H9 (cell line): ENCODE measurements around the gene FAM120A. TPM values are rescaled to one million over a fixed set of nuclear protein-coding genes. Genes with fewer than 3 reads are reported as not detected.

ENCODE experiments used
- DNase-seq: peaks from one replicate; pipeline ENCODE4 v3.0.0-alpha.2; 2017
- H2AFZ ChIP-seq: one replicate; pipeline ENCODE4 v1.6.1; 2013; ENCODE audit warnings: mild to moderate bottlenecking, low read length, control low read depth, moderate library complexity
- H2AK5ac ChIP-seq: 2 replicates; pipeline ENCODE4 v1.6.1; 2013; ENCODE audit warnings: low read length, control low read depth, mixed read lengths; ENCODE audit not compliant: insufficient read length
- H2BK120ac ChIP-seq: one replicate; pipeline ENCODE4 v1.6.1; 2013; ENCODE audit warnings: low read depth, mild to moderate bottlenecking, low read length, control low read depth, inconsistent platforms; ENCODE audit not compliant: poor library complexity, severe bottlenecking
- H2BK12ac ChIP-seq: 2 replicates; pipeline ENCODE4 v1.6.1; 2013; ENCODE audit warnings: low read length, control low read depth, mixed read lengths, low read depth; ENCODE audit not compliant: insufficient read length
- H2BK15ac ChIP-seq: 2 replicates; pipeline ENCODE4 v1.6.1; 2013; ENCODE audit warnings: low read depth, low read length, control low read depth
- H2BK20ac ChIP-seq: one replicate; pipeline ENCODE4 v1.6.1; 2013; ENCODE audit warnings: low read depth, mild to moderate bottlenecking, low read length, control low read depth, inconsistent platforms; ENCODE audit not compliant: poor library complexity, severe bottlenecking
- H2BK5ac ChIP-seq: 2 replicates; pipeline ENCODE4 v1.6.1; 2013; ENCODE audit warnings: low read length, control low read depth, mixed read lengths; ENCODE audit not compliant: insufficient read length
- H3K14ac ChIP-seq: 2 replicates; pipeline ENCODE4 v1.6.1; 2013; ENCODE audit warnings: low read length, control low read depth; ENCODE audit not compliant: insufficient read depth
- H3K18ac ChIP-seq: 2 replicates; pipeline ENCODE4 v1.6.1; 2013; ENCODE audit warnings: low read depth, mild to moderate bottlenecking, mixed read lengths, low read length, control low read depth; ENCODE audit not compliant: insufficient read length
- H3K23ac ChIP-seq: 2 replicates; pipeline ENCODE4 v1.6.1; 2013; ENCODE audit warnings: low read length, control low read depth, mixed read lengths, low read depth; ENCODE audit not compliant: insufficient read length
- H3K23me2 ChIP-seq: 2 replicates; pipeline ENCODE4 v1.6.1; 2013; ENCODE audit warnings: low read depth, mild to moderate bottlenecking, mixed read lengths, low read length, control low read depth; ENCODE audit not compliant: insufficient read length, poor library complexity, severe bottlenecking
- H3K27ac ChIP-seq: 2 replicates; pipeline ENCODE4 v1.5.1; 2013; ENCODE audit warnings: low read length, control low read depth, mixed read lengths, low read depth; ENCODE audit not compliant: insufficient read length
- H3K27me3 ChIP-seq: 2 replicates; pipeline ENCODE4 v1.6.1; 2013; ENCODE audit warnings: low read length, control low read depth, inconsistent platforms; ENCODE audit not compliant: insufficient read depth
- H3K4ac ChIP-seq: 2 replicates; pipeline ENCODE4 v1.6.1; 2013; ENCODE audit warnings: low read depth, mild to moderate bottlenecking, control low read depth, inconsistent platforms, low read length, moderate library complexity
- H3K4me1 ChIP-seq: 2 replicates; pipeline ENCODE4 v1.6.1; 2013; ENCODE audit warnings: low read length, control low read depth, inconsistent platforms; ENCODE audit not compliant: insufficient read depth
- H3K4me2 ChIP-seq: 2 replicates; pipeline ENCODE4 v1.6.1; 2013; ENCODE audit warnings: low read length, control low read depth, mixed read lengths; ENCODE audit not compliant: insufficient read length, insufficient read depth
- H3K56ac ChIP-seq: 2 replicates; pipeline ENCODE4 v1.6.1; 2013; ENCODE audit warnings: low read depth, mild to moderate bottlenecking, mixed read lengths, low read length, control low read depth; ENCODE audit not compliant: insufficient read length
- H3K79me1 ChIP-seq: 2 replicates; pipeline ENCODE4 v1.6.1; 2013; ENCODE audit warnings: low read depth, mild to moderate bottlenecking, moderate library complexity, low read length, control low read depth, inconsistent platforms; ENCODE audit not compliant: insufficient read depth, poor library complexity, severe bottlenecking
- H3K79me2 ChIP-seq: 2 replicates; pipeline ENCODE4 v1.6.1; 2013; ENCODE audit warnings: low read length, control low read depth, inconsistent platforms; ENCODE audit not compliant: insufficient read depth
- H3K9ac ChIP-seq: 2 replicates; pipeline ENCODE4 v1.6.1; 2013; ENCODE audit warnings: low read length, control low read depth, mixed read lengths; ENCODE audit not compliant: insufficient read length; ENCODE audit errors: extremely low read depth
- H3K9me3 ChIP-seq: one replicate; pipeline ENCODE4 v1.6.1; 2013; ENCODE audit warnings: low read depth, low read length, inconsistent platforms; ENCODE audit not compliant: control insufficient read depth
- H3T11ph ChIP-seq: one replicate; pipeline ENCODE4 v1.6.1; 2013; ENCODE audit warnings: mild to moderate bottlenecking, low read length, control low read depth, inconsistent platforms
- H4K20me1 ChIP-seq: one replicate; pipeline ENCODE4 v1.6.1; 2013; ENCODE audit not compliant: control insufficient read depth, insufficient read length, insufficient read depth
- H4K5ac ChIP-seq: 2 replicates; pipeline ENCODE4 v1.6.1; 2013; ENCODE audit warnings: low read depth, mild to moderate bottlenecking, mixed read lengths, low read length, control low read depth; ENCODE audit not compliant: insufficient read length
- H4K8ac ChIP-seq: replicated peaks from 2 replicates; pipeline ENCODE4 v1.6.1; 2013; ENCODE audit warnings: low read length, control low read depth, mixed read lengths, low read depth; ENCODE audit not compliant: insufficient read length
- H4K91ac ChIP-seq: 2 replicates; pipeline ENCODE4 v1.6.1; 2013; ENCODE audit warnings: low read depth, mild to moderate bottlenecking, moderate library complexity, mixed read lengths, low read length, control low read depth; ENCODE audit not compliant: insufficient read length
- H3K27ac Mint-ChIP-seq, 3 experiments: 2 replicates in 2 of 3; 3 replicates in 1 of 3; pipeline ENCODE4 v1.8.0; 2020 to 2021; ENCODE audit warnings: mixed read lengths in 3 of 3, mild to moderate bottlenecking in 1 of 3, moderate library complexity in 1 of 3
- H3K27me3 Mint-ChIP-seq: 2 replicates; pipeline ENCODE4 v1.8.0; 2021; ENCODE audit warnings: low read depth, mild to moderate bottlenecking, moderate library complexity, mixed read lengths
- H3K36me3 Mint-ChIP-seq, 3 experiments: 2 replicates in 2 of 3; 3 replicates in 1 of 3; pipeline ENCODE4 v1.8.0; 2020 to 2021; ENCODE audit warnings: low read depth in 3 of 3, mixed read lengths in 3 of 3; ENCODE audit not compliant: insufficient read depth in 1 of 3
- H3K4me1 Mint-ChIP-seq, 2 experiments: 2 replicates each; pipeline ENCODE4 v1.8.0; 2020; ENCODE audit warnings: mixed read lengths in 2 of 2
- H3K4me3 Mint-ChIP-seq, 2 experiments: 2 replicates in 1 of 2; 3 replicates in 1 of 2; pipeline ENCODE4 v1.8.0; 2020 to 2021; ENCODE audit warnings: mild to moderate bottlenecking in 2 of 2, mixed read lengths in 2 of 2, moderate library complexity in 1 of 2
- H3K9me3 Mint-ChIP-seq, 2 experiments: 2 replicates in 1 of 2; 3 replicates in 1 of 2; pipeline ENCODE4 v1.8.0; 2020; ENCODE audit warnings: mild to moderate bottlenecking in 2 of 2, mixed read lengths in 2 of 2, moderate library complexity in 1 of 2
- CTCF ChIP-seq: fragments of 200-600 bp; sonication (generic); conservative IDR thresholded peaks from 3 replicates; pipeline ENCODE4 v1.8.0; 2021; ENCODE audit warnings: antibody characterized with exemption, mild to moderate bottlenecking
- WGBS: extraction: QIAGEN DNeasy Blood & Tissue Kit; methylation state at CpG from one replicate; pipeline ENCODE4 v1.1.7; 2013; ENCODE audit warnings: missing lambda C conversion rate, low lambda C conversion rate, mixed read lengths; ENCODE audit not compliant: insufficient read length; ENCODE audit errors: extremely low coverage; 5-methylcytosine and 5-hydroxymethylcytosine counted together
- total RNA-seq: library from RNA; stranded (reverse); gene quantifications from 2 replicates; pipeline ENCODE4 v1.2.1, GENCODE V29; 2021

FAM120A gene
- total RNA-seq, 1 experiment from 2014 or later, result 57.7 TPM

- Histone ChIP-seq H3K9ac (no peak overlapping the region), H3K9me3 (no peaks in the 10 kb centered on the region), H3K18ac (no peak overlapping the region), H3K56ac (no peak overlapping the region), H2BK12ac (no peak overlapping the region), H3K27ac (no peak overlapping the region), H4K91ac (no peak overlapping the region), H2AK5ac (no peak overlapping the region), H4K20me1 (no peaks in the 10 kb centered on the region), H2BK120ac (no peak overlapping the region), H3T11ph (no peak overlapping the region), H3K23me2 (no peaks in the 10 kb centered on the region), H3K79me1 (no peaks in the 10 kb centered on the region), H2BK20ac (no peak overlapping the region), H3K27me3 (no peaks in the 10 kb centered on the region), H4K5ac (no peak overlapping the region), H3K79me2 (no peaks in the 10 kb centered on the region), H2BK15ac (no peak overlapping the region), H2AFZ (no peak overlapping the region), H3K4me2 (no peak overlapping the region), H3K14ac (no peak overlapping the region), H4K8ac (no peak overlapping the region), H3K4me1 (no peaks in the 10 kb centered on the region), H3K23ac (no peak overlapping the region), H2BK5ac (no peak overlapping the region), H3K4ac (no peak overlapping the region)
- H3K4me3 Mint-ChIP-seq, result no peak overlapping the region
- no peaks in the 10 kb centered on the region for H3K27me3 Mint-ChIP-seq
- H3K4me1 Mint-ChIP-seq, result peaks cover 14 to 15% of the 10 kb centered on the region in 2 experiments
- no CpG with 5 or more reads among the region's 4 CpGs for WGBS
- peaks cover 17 to 74% (median 50%) of the 10 kb centered on the region in 3 experiments; a peak in 6 of 7 replicates for H3K36me3 Mint-ChIP-seq
- no peak for TF ChIP-seq CTCF
- DNase-seq, result no peak
- H3K27ac Mint-ChIP-seq, result no peak overlapping the region
- no peaks in the 10 kb centered on the region for H3K9me3 Mint-ChIP-seq
Observed at GRCh38 chr9:93555370-93555769, 103.9 kb downstream of the FAM120A start.
